NCI-H345 treated with DMSO at 0.1 percent for 48 hours (cell line): ENCODE results near the gene CPA3.
A peak's percentile ranks its signal among the peaks of the same experiment; 100 is the strongest.

Source experiments
- DNase-seq: peaks from one replicate; lab custom pipeline; 2025; ENCODE audit not compliant: unreplicated experiment; lab: John Stamatoyannopoulos, UW

The CPA3 gene

GRCh38 chr3:148914936-148915690, 50.0 kb downstream of the CPA3 start:
- DNase-seq, result no peak

DNA sequence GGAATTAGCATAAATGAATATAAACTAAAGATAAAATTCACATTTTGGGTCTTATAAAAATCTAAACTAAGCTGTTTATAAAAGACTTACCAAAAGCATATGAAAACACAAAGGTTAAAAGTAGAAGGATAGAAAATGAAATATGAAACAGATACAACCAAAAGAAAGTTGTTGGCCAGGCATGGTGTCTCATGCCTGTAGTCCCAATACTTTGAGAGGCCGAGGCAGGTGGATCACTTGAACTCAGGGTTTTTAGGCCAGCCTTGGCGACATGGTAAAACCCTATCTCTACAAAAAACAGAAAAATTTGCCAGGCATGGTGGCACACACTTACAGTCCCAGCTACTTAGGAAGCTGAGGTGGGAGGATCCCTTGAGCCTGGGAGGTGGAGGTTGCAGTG, 51.0 kb downstream of the CPA3 start:
- DNase-seq, result no peak

- no peak for DNase-seq
Measured at GRCh38 chr3:148922467-148922866, 57.4 kb downstream of the CPA3 start.

DNA sequence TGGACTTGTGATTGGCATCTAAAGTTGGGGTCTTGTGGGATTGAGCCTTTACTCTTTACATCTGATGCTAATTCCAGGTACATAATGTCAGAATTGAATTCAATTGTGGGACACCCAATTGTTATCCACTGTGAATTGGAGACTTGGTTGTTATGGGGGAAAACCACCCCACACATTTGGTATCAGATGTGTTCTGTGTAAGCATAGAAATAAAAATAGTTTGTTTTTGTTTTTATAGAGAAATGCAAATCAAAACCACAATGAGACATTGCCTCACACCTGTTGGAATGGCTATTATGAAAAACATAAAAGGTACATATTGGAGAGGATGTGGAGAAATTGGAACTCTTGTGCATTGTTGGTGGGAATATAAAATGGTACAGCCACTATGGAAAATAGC, 58.5 kb downstream of the CPA3 start:
- DNase-seq, result no peak

DNA sequence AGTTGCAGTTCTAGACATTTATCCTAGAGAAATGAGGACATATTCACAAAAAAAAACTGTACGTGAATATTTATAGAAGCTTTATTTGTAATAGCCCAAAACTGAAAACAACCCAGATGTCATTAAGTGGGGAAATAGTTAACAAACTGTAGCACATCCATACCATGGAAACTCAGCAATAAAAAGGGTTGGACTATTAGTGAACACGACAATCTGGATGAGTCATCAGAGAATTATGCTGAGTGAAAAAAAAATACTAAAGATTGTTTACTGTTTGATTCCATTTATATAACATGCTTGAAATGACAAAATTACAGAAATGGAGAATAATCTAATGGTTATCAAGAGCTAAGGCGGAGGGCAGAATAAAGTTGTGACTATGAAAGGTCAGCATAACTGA, 59.5 kb downstream of the CPA3 start:
- no peak for DNase-seq

- no peak for DNase-seq
Measured at GRCh38 chr3:148925845-148926244, 60.7 kb downstream of the CPA3 start.

- DNase-seq, result no peak
Measured at GRCh38 chr3:148930752-148931151, 65.7 kb downstream of the CPA3 start.

GRCh38 chr3:148931574-148931973, 66.5 kb downstream of the CPA3 start:
- no peak for DNase-seq

- DNase-seq, result no peak
Measured at GRCh38 chr3:148932972-148933371, 67.9 kb downstream of the CPA3 start.

- DNase-seq, result no peak
Measured at GRCh38 chr3:148937467-148938255, 72.6 kb downstream of the CPA3 start.

- DNase-seq, result no peak
Measured at GRCh38 chr3:148938306-148938705, 73.2 kb downstream of the CPA3 start.

DNA sequence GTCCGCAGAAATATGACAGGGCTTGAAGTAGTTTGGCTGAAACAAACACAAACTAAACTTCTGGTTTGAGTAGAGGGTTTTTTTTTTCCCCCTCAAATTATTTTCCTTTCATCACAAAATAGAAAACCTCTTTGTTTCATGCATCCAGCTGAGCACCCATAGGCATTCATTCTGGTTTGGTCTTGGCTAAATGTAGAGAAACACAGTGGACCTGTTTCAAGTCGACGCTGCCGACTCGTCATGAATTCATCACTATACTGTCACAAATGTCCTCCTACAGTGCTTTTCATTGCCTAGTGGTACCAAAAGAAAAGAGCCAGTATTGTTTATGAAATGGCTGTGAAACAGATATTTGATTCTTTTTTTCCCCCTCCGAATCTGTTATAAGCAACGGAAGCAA, 73.8 kb downstream of the CPA3 start:
- DNase-seq, result no peak

DNA sequence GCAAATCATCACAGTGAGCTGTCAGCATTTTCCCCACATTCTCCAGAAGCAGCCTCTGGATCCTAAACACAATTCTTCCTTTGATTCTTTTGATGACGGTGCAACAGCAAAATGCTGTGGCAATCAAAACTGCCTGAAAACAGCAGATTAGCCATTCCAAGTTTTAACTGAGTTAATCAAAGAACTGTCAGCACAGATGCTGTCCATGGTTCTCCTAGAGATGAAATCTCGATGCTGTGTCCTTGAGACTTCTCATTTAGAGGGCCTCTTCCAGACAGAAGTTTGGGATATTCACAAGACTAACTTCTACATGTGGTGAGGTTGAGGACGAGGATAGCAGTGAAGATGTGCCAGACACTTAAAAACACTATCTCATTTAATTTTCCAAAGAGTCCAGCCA, 75.9 kb downstream of the CPA3 start:
- DNase-seq, result no peak

DNA sequence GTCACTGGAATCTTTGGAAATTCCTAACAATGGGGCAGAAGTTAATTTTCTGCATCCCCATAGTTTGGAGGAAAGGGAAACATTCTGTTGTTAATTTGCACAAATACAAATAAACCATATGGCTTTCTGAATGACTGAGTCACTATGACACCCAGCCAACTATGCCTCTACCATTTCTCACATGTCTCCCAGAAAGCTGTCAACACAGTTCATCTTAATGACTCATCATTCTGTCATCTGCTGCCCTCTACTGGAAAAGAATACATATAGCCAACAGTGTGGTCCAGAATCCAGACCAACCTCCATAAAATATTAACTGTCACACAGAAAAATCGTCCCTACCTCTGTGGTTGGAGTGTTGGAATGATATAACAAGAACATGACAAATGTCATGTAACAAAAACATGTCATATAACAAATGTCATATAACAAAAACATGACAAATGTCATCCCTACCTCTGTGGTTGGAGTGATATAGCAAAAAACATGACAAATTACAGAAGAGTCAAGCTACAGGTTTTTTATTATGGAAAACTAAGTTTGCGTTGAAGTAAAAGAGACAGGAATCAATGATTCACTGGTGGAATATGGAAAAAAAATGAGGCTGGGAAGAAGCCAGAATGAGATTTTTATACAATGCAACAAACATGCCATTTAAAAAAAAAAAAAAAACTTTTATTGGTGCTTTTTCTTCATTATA, 78.6 kb downstream of the CPA3 start:
- peak; percentile 59 for DNase-seq

DNA sequence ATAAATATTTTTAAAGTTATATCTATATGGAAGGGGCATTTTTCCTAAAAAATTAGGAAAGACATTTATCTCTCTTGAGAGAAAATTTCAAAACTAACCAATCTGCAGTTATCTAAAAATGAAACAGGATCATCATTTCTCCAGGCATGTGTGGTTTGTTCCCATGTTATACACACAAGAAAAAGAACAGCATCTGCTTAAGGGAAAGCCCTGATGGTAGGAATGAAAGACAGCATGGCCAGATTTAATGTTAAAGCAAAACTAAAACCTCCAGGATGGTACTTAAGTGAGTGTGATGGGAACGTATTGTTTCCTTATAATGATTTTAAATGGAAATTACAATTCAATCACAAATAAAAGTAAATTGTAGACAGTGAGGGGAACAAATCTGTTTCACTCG, 80.0 kb downstream of the CPA3 start:
- DNase-seq, result no peak
